DND-41 (cell line): ENCODE measurements around the gene ENO4.

Experiments used
- ATAC-seq: fragments of 200-7000 bp; cut with Tn5 transposase; 3 replicates; pipeline ENCODE4 v1.9.1; 2021; ENCODE audit warnings: low read depth; ENCODE audit not compliant: insufficient read depth
- DNase-seq: peaks from one replicate; pipeline ENCODE4 v3.0.0-alpha.2; 2020
- H2AFZ ChIP-seq: 2 replicates; pipeline ENCODE4 v1.6.0; 2012; ENCODE audit warnings: low read depth, low read length
- H3K27ac ChIP-seq: 2 replicates; pipeline ENCODE4 v1.5.1; 2012; ENCODE audit warnings: low read length, inconsistent platforms
- H3K27me3 ChIP-seq: fragments of 200-600 bp; sonication (generic); 2 replicates; pipeline ENCODE4 v1.6.0; 2012; ENCODE audit warnings: low read length, mild to moderate bottlenecking, inconsistent platforms; ENCODE audit not compliant: insufficient read depth, poor library complexity
- H3K36me3 ChIP-seq: 2 replicates; pipeline ENCODE4 v1.5.1; 2012; ENCODE audit warnings: low read length, inconsistent platforms; ENCODE audit not compliant: insufficient read depth
- H3K4me1 ChIP-seq: 2 replicates; pipeline ENCODE4 v1.5.1; 2012; ENCODE audit warnings: mild to moderate bottlenecking, low read length; ENCODE audit not compliant: insufficient read depth
- H3K4me2 ChIP-seq: 2 replicates; pipeline ENCODE4 v1.6.0; 2012; ENCODE audit warnings: mild to moderate bottlenecking, moderate library complexity, low read length, inconsistent platforms; ENCODE audit not compliant: insufficient read depth
- H3K4me3 ChIP-seq, 2 experiments: fragments of 200-600 bp in 1 of 2; shearing (Covaris generic) in 1 of 2; 2 replicates each; pipeline ENCODE4 v1.5.1; 2012 to 2016; ENCODE audit warnings: inconsistent platforms in 2 of 2, low read length in 2 of 2, mild to moderate bottlenecking in 2 of 2, low read depth in 1 of 2, moderate library complexity in 1 of 2
- H3K79me2 ChIP-seq: 2 replicates; pipeline ENCODE4 v1.6.0; 2012; ENCODE audit warnings: low read length, inconsistent platforms; ENCODE audit not compliant: insufficient read depth
- H3K9ac ChIP-seq: 2 replicates; pipeline ENCODE4 v1.6.0; 2012; ENCODE audit warnings: low read depth, mild to moderate bottlenecking, inconsistent platforms, low read length, moderate library complexity
- H3K9me3 ChIP-seq: 2 replicates; pipeline ENCODE4 v1.5.1; 2012; ENCODE audit warnings: low read length, moderate library complexity, mild to moderate bottlenecking, inconsistent platforms; ENCODE audit not compliant: insufficient read depth, severe bottlenecking
- H4K20me1 ChIP-seq: 2 replicates; pipeline ENCODE4 v1.6.0; 2012; ENCODE audit warnings: low read length; ENCODE audit not compliant: insufficient read depth
- CTCF ChIP-seq: IDR thresholded peaks from 2 replicates; pipeline ENCODE4 v1.5.1; 2012; ENCODE audit warnings: borderline replicate concordance, low read length, moderate library complexity, mild to moderate bottlenecking; ENCODE audit not compliant: poor library complexity, severe bottlenecking; ENCODE audit errors: extremely low read depth
- EZH2 ChIP-seq: IDR thresholded peaks from 3 replicates; pipeline ENCODE4 v1.6.1; 2012; ENCODE audit warnings: borderline replicate concordance, low read depth, mild to moderate bottlenecking, moderate library complexity, low read length, inconsistent platforms; ENCODE audit not compliant: severe bottlenecking

ENO4 gene

GRCh38 chr10:116861796-116862195 is 12.5 kb downstream of the ENO4 start:
- TF ChIP-seq CTCF, result no peak
- TF ChIP-seq EZH2, result no peak
- DNase-seq (no peak), ATAC-seq (no peak)
- Histone ChIP-seq H3K27ac (no peak overlapping the region), H2AFZ (no peak overlapping the region), H3K79me2 (no peaks in the 10 kb centered on the region), H3K9ac (no peak overlapping the region), H3K27me3 (no peaks in the 10 kb centered on the region), H3K4me2 (no peak overlapping the region), H3K9me3 (peaks cover 4% of the 10 kb centered on the region), H3K4me1 (no peaks in the 10 kb centered on the region), H3K36me3 (no peaks in the 10 kb centered on the region), H4K20me1 (no peaks in the 10 kb centered on the region), H3K4me3 (no peak overlapping the region)

GRCh38 chr10:116864436-116864835 is 15.1 kb downstream of the ENO4 start:
- Histone ChIP-seq H3K9ac (no peak overlapping the region), H3K79me2 (no peaks in the 10 kb centered on the region), H4K20me1 (no peaks in the 10 kb centered on the region), H3K4me1 (no peaks in the 10 kb centered on the region), H3K9me3 (no peaks in the 10 kb centered on the region), H3K27ac (no peak overlapping the region), H3K27me3 (no peaks in the 10 kb centered on the region), H3K4me3 (no peak overlapping the region), H3K36me3 (no peaks in the 10 kb centered on the region), H2AFZ (no peak overlapping the region), H3K4me2 (no peak overlapping the region)
- ATAC-seq (no peak), DNase-seq (no peak)
- TF ChIP-seq CTCF, result no peak
- no peak for TF ChIP-seq EZH2

GRCh38 chr10:116866066-116866465 is 16.8 kb downstream of the ENO4 start:
- no peaks in the 10 kb centered on the region for H3K4me1 ChIP-seq
- no peak overlapping the region for H2AFZ ChIP-seq
- no peaks in the 10 kb centered on the region for H3K79me2 ChIP-seq
- DNase-seq, result no peak
- no peak for ATAC-seq
- no peaks in the 10 kb centered on the region for H3K36me3 ChIP-seq
- H3K27me3 ChIP-seq, result no peaks in the 10 kb centered on the region
- no peaks in the 10 kb centered on the region for H4K20me1 ChIP-seq
- no peak overlapping the region for H3K4me3 ChIP-seq
- no peak overlapping the region for H3K4me2 ChIP-seq
- no peak overlapping the region for H3K27ac ChIP-seq
- no peaks in the 10 kb centered on the region for H3K9me3 ChIP-seq
- H3K9ac ChIP-seq, result no peak overlapping the region
- TF ChIP-seq EZH2 (no peak), CTCF (no peak)
